SU-DHL-6 (cell line): ENCODE measurements around the gene RAD51B.

Experiments
- H2AFZ ChIP-seq: fragments of 200-600 bp; sonication (generic); 2 replicates; pipeline ENCODE4 v1.6.1; 2014; ENCODE audit warnings: low read depth, mild to moderate bottlenecking, moderate library complexity, mixed read lengths, antibody characterized with exemption, low read length; ENCODE audit not compliant: severe bottlenecking
- H3F3A ChIP-seq: fragments of 200-600 bp; shearing (Covaris generic); 2 replicates; pipeline ENCODE4 v1.6.0; 2016; ENCODE audit warnings: antibody characterized with exemption, mild to moderate bottlenecking; ENCODE audit not compliant: insufficient read depth
- H3K27ac ChIP-seq: fragments of 200-600 bp; sonication (generic); 2 replicates; pipeline ENCODE4 v1.5.1; 2016; ENCODE audit warnings: low read depth, mild to moderate bottlenecking, low read length, moderate library complexity, mixed read lengths
- H3K27me3 ChIP-seq: fragments of 200-600 bp; sonication (generic), shearing (Covaris generic); 2 replicates; pipeline ENCODE4 v1.6.0; 2014; ENCODE audit warnings: mild to moderate bottlenecking, low read length
- H3K36me3 ChIP-seq: fragments of 200-600 bp; sonication (generic); 2 replicates; pipeline ENCODE4 v1.6.1; 2014; ENCODE audit warnings: mild to moderate bottlenecking, low read length, mixed read lengths
- H3K4me2 ChIP-seq: fragments of 300-600, 200-600 bp; shearing (Covaris generic), sonication (generic); 2 replicates; pipeline ENCODE4 v1.6.0; 2014; ENCODE audit warnings: low read length, low read depth, mild to moderate bottlenecking; ENCODE audit not compliant: poor library complexity, severe bottlenecking
- H3K4me3 ChIP-seq: fragments of 200-600 bp; sonication (generic); 2 replicates; pipeline ENCODE4 v1.5.1; 2014; ENCODE audit warnings: antibody characterized with exemption, low read length, mild to moderate bottlenecking, mixed read lengths; ENCODE audit not compliant: insufficient read depth, poor library complexity, severe bottlenecking
- H3K79me2 ChIP-seq: fragments of 200-600 bp; sonication (generic); 2 replicates; pipeline ENCODE4 v1.6.1; 2014; ENCODE audit warnings: mild to moderate bottlenecking, low read length, moderate library complexity; ENCODE audit not compliant: insufficient read depth
- H3K9ac ChIP-seq: fragments of 200-600 bp; sonication (generic); 2 replicates; pipeline ENCODE4 v1.7.0; 2014; ENCODE audit warnings: mild to moderate bottlenecking, low read length
- H3K9me2 ChIP-seq: fragments of 200-600 bp; sonication (generic); replicated peaks from 2 replicates; pipeline ENCODE4 v1.6.1; 2014; ENCODE audit warnings: low read length; ENCODE audit not compliant: insufficient read depth
- H3K9me3 ChIP-seq: fragments of 200-600 bp; sonication (generic); 2 replicates; pipeline ENCODE4 v1.6.1; 2014; ENCODE audit warnings: low read length, mixed read lengths; ENCODE audit not compliant: insufficient read depth
- H4K20me1 ChIP-seq: fragments of 200-600 bp; sonication (generic); 2 replicates; pipeline ENCODE4 v1.6.1; 2014; ENCODE audit warnings: low read depth, mild to moderate bottlenecking, antibody characterized with exemption, low read length, moderate library complexity, mixed read lengths
- EZH2phosphoT487 ChIP-seq: fragments of 200-600 bp; sonication (generic), shearing (Covaris generic); conservative IDR thresholded peaks from 2 replicates; pipeline ENCODE4 v1.6.1; 2018; ENCODE audit warnings: mild to moderate bottlenecking, antibody characterized with exemption, low read length, moderate library complexity, mixed read lengths
- TF ChIP-seq, protein P1 (sequence below): fragments of 200-600 bp; sonication (generic); IDR thresholded peaks from one replicate; pipeline ENCODE4 v1.5.1; 2017; ENCODE audit warnings: antibody characterized with exemption, mild to moderate bottlenecking, low read length, moderate library complexity; ENCODE audit not compliant: insufficient read depth, poor library complexity, severe bottlenecking

Gene RAD51B

DNA sequence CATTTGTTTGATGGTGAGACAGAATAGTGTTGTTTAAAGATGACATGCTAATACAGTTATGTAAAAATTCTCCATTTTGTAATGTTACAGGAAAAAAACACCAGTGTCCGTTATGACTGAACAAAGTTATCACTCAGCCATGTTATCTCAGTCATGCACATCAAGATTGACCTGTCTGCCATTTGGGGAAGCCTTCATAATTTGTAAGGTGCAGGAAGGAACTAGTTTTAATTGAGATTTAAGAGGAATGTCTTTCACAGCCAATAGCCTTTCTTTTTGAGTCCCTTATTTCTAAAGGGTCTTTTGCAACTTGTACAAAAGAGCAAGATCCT is 432.2 kb downstream of the RAD51B start:
- Histone ChIP-seq H3K4me3 (no peak overlapping the region), H3K27me3 (no peaks in the 10 kb centered on the region), H3K27ac (peak overlapping the region; percentile 82), H3K36me3 (no peaks in the 10 kb centered on the region; the same call in 1 of the 2 replicates), H3F3A (peaks cover 13% of the 10 kb centered on the region), H3K4me2 (peak overlapping the region; percentile 49), H2AFZ (peak overlapping the region; percentile 25), H4K20me1 (no peaks in the 10 kb centered on the region), H3K9me2 (no peaks in the 10 kb centered on the region), H3K9ac (peak overlapping the region; percentile 49), H3K79me2 (no peaks in the 10 kb centered on the region), H3K9me3 (no peaks in the 10 kb centered on the region)
- TF ChIP-seq EZH2phosphoT487 = no peak
- TF ChIP-seq, protein P1, sequence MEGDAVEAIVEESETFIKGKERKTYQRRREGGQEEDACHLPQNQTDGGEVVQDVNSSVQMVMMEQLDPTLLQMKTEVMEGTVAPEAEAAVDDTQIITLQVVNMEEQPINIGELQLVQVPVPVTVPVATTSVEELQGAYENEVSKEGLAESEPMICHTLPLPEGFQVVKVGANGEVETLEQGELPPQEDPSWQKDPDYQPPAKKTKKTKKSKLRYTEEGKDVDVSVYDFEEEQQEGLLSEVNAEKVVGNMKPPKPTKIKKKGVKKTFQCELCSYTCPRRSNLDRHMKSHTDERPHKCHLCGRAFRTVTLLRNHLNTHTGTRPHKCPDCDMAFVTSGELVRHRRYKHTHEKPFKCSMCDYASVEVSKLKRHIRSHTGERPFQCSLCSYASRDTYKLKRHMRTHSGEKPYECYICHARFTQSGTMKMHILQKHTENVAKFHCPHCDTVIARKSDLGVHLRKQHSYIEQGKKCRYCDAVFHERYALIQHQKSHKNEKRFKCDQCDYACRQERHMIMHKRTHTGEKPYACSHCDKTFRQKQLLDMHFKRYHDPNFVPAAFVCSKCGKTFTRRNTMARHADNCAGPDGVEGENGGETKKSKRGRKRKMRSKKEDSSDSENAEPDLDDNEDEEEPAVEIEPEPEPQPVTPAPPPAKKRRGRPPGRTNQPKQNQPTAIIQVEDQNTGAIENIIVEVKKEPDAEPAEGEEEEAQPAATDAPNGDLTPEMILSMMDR = no peak

DNA sequence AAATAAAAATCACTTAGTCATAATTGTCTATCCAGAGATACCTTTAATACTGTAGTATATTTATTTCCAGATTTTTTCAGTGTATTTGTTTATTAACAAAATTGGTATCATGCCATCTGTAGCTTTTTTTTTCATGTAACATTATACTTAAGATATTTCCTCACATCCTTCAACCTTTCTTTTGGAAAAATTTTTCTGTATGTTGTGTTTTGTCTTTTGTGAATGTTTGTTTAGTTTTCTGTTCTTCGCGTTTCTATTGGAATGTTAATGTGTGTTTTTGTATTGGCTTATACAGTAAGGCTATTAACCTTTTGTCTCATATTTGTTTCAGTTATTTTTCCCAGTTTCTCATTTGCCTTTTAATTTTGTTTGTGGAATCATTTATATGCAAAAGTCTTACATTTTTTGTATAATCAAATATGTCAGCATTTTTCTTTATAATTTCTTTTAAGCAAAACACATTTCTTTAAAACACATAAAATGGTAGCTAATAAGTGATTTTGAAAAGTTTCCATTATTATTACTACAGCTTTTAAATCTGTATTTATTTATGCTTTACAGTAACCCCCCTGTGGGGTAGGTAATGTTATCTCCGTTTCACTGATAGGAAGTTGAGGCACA is 433.7 kb downstream of the RAD51B start:
- H3F3A ChIP-seq = peaks cover 13% of the 10 kb centered on the region

DNA sequence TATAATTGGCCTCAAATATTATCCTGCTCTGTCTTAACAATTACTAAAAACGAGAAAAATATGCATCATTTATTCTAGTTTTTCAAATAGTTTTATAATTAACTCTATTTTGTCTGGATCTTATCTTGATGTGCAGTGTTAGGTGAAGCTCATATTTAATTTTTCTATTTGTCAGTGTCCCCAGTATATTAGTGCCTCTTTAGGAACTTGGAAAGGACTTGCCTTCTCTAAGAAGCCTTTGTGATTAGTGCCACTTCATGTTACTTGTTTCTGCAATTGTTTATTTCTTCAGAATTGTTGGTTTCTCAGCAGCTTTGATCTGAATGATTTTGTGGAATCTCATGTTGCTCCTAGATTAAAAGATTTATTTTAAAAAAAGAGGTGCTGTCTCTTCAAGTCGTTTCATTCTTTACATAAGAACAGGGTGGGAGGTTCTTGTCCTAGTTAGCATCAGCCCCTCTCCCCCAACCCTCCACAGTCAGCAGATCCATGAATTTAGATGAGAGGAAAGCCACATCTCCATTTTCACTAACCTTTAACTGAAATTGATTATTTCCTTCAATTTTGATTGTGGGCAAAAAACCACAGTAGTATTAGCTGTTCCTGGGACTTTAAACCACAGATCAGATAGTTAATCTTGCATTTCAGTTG is 434.4 kb downstream of the RAD51B start:
- Histone ChIP-seq H3F3A (peaks cover 12% of the 10 kb centered on the region), H3K79me2 (no peaks in the 10 kb centered on the region), H2AFZ (no peak overlapping the region), H4K20me1 (no peaks in the 10 kb centered on the region), H3K27me3 (no peaks in the 10 kb centered on the region), H3K9me2 (no peaks in the 10 kb centered on the region), H3K9ac (no peak overlapping the region), H3K36me3 (no peaks in the 10 kb centered on the region; the same call in 1 of the 2 replicates), H3K9me3 (no peaks in the 10 kb centered on the region), H3K4me3 (no peak overlapping the region), H3K4me2 (no peak overlapping the region), H3K27ac (no peak overlapping the region)
- no peak for TF ChIP-seq EZH2phosphoT487
- TF ChIP-seq, protein P1 = no peak

More for the DNA sequence above, 433.7 kb downstream of the RAD51B start:
- H3K27ac ChIP-seq = no peak overlapping the region
- no peaks in the 10 kb centered on the region for H4K20me1 ChIP-seq
- no peaks in the 10 kb centered on the region for H3K9me3 ChIP-seq
- no peak overlapping the region for H3K9ac ChIP-seq
- no peaks in the 10 kb centered on the region for H3K27me3 ChIP-seq
- no peaks in the 10 kb centered on the region for H3K79me2 ChIP-seq
- H3K9me2 ChIP-seq = no peaks in the 10 kb centered on the region
- H3K4me2 ChIP-seq = no peak overlapping the region
- no peak overlapping the region for H3K4me3 ChIP-seq
- H3K36me3 ChIP-seq = no peaks in the 10 kb centered on the region; the same call in 1 of the 2 replicates
- H2AFZ ChIP-seq = no peak overlapping the region
- TF ChIP-seq, protein P1 = no peak
- TF ChIP-seq EZH2phosphoT487 = no peak
